IMR-90 (cell line): ENCODE data around the gene NRP2.

ENCODE experiments used
- BHLHE40 ChIP-seq: fragments of 150-350 bp; IDR thresholded peaks from 2 replicates; pipeline ENCODE4 v1.6.1; 2016; ENCODE audit warnings: mild to moderate bottlenecking, low read depth, low read length
- CEBPB ChIP-seq: IDR thresholded peaks from 2 replicates; pipeline ENCODE4 v1.6.1; 2012; ENCODE audit warnings: low read depth, low read length, improper control_type of control experiment
- CHD1 ChIP-seq: IDR thresholded peaks from 2 replicates; pipeline ENCODE4 v1.6.1; 2012; ENCODE audit warnings: low read depth, low read length, improper control_type of control experiment
- CTCF ChIP-seq: conservative IDR thresholded peaks from 2 replicates; pipeline ENCODE4 v1.5.1; 2012; ENCODE audit warnings: mild to moderate bottlenecking, low read depth, low read length, improper control_type of control experiment
- ELK1 ChIP-seq: fragments of 150-350 bp; IDR thresholded peaks from 2 replicates; pipeline ENCODE4 v1.6.1; 2016; ENCODE audit warnings: low read depth, mild to moderate bottlenecking, low read length, moderate library complexity, borderline replicate concordance
- FOS ChIP-seq: fragments of 150-350 bp; IDR thresholded peaks from 2 replicates; pipeline ENCODE4 v1.6.1; 2016; ENCODE audit warnings: low read depth, low read length
- MAFK ChIP-seq: IDR thresholded peaks from 2 replicates; pipeline ENCODE4 v1.6.1; 2012; ENCODE audit warnings: low read depth, low read length, improper control_type of control experiment
- MXI1 ChIP-seq: IDR thresholded peaks from 2 replicates; pipeline ENCODE4 v1.6.1; 2012; ENCODE audit warnings: low read depth, mild to moderate bottlenecking, low read length, moderate library complexity, borderline replicate concordance
- NFE2L2 ChIP-seq: fragments of 150-350 bp; IDR thresholded peaks from 2 replicates; pipeline ENCODE4 v1.6.1; 2016; ENCODE audit warnings: low read depth, mild to moderate bottlenecking, low read length
- POLR2A ChIP-seq: IDR thresholded peaks from 2 replicates; pipeline ENCODE4 v1.6.1; 2012; ENCODE audit warnings: mild to moderate bottlenecking, low read depth, low read length
- RAD21 ChIP-seq: IDR thresholded peaks from 2 replicates; pipeline ENCODE4 v1.6.1; 2012; ENCODE audit warnings: low read length, improper control_type of control experiment
- RFX5 ChIP-seq: IDR thresholded peaks from 2 replicates; pipeline ENCODE4 v1.8.0; 2012; ENCODE audit warnings: low read depth, mild to moderate bottlenecking, low read length, moderate library complexity
- SMC3 ChIP-seq: fragments of 150-350 bp; IDR thresholded peaks from 2 replicates; pipeline ENCODE4 v1.6.1; 2016; ENCODE audit warnings: low read depth, mild to moderate bottlenecking, antibody characterized with exemption, low read length, moderate library complexity
- USF2 ChIP-seq: fragments of 150-350 bp; IDR thresholded peaks from 2 replicates; pipeline ENCODE4 v1.6.1; 2017; ENCODE audit warnings: mild to moderate bottlenecking, antibody characterized with exemption, low read length, low read depth

- TF ChIP-seq USF2: no peak
- peak; percentile 90 for TF ChIP-seq CTCF
- peak; percentile 50; the same call in 1 of the 2 replicates for TF ChIP-seq POLR2A
- TF ChIP-seq RAD21: peak; percentile 96
- TF ChIP-seq MXI1: no peak
- peak; percentile 94 for TF ChIP-seq SMC3
- TF ChIP-seq ELK1: no peak
- TF ChIP-seq BHLHE40: no peak
- TF ChIP-seq CEBPB: no peak
- TF ChIP-seq CHD1: no peak
- no peak for TF ChIP-seq RFX5
- TF ChIP-seq NFE2L2: no peak
- no peak for TF ChIP-seq MAFK
- TF ChIP-seq FOS: no peak
Measured at GRCh38 chr2:205675861-205676516, 6.3 kb upstream of the NRP2 start.
